HL-60 (cell line): Measurements from ENCODE around the gene UGT1A4.

ENCODE experiments used
- GABPA ChIP-seq: IDR thresholded peaks from 2 replicates; pipeline ENCODE4 v1.6.1; 2012; ENCODE audit warnings: low read depth
- POLR2AphosphoS5 ChIP-seq: IDR thresholded peaks from 2 replicates; pipeline ENCODE4 v1.6.1; 2012; ENCODE audit warnings: low read depth
- TF ChIP-seq, protein P1 (sequence below): IDR thresholded peaks from one replicate; pipeline ENCODE4 v1.5.1; 2011; ENCODE audit warnings: low read length, control low read depth, inconsistent platforms; ENCODE audit not compliant: insufficient read depth
- TF ChIP-seq, protein P2 (sequence below): IDR thresholded peaks from 2 replicates; pipeline ENCODE4 v1.6.1; 2012; ENCODE audit warnings: low read depth; ENCODE audit not compliant: insufficient replicate concordance

DNA sequence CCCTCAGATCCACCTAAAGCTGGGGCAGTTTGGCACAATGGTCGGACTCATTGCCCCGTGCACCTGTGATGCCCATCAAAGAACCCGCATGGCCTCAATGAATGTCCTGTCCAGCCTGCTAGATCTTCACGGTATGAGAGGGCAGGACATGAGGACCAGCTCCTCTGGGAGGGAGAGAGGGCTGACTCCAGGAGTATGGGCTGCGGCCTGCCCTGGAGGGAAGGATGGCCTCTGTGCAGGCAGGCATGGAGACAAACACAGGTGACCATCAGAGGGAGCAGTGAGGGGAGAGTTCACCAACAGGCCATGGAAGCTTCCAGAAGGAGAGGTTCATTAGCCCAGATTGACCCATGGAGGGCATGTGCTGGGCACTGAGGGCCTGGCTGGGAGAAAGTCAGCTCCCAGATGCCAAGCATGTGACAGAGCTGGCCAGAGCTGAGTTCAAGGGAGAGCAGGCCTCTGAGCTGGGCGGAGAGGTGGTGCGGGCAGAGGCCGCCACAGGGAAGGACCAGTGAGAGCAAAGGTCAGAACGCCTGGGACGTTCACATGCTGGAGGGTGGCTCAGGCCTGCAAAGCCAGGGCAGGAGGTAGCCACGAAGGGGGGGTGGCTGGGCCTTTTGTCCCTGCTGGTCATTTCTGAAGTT, 99.6 kb downstream of the UGT1A4 start:
- TF ChIP-seq, protein P1, sequence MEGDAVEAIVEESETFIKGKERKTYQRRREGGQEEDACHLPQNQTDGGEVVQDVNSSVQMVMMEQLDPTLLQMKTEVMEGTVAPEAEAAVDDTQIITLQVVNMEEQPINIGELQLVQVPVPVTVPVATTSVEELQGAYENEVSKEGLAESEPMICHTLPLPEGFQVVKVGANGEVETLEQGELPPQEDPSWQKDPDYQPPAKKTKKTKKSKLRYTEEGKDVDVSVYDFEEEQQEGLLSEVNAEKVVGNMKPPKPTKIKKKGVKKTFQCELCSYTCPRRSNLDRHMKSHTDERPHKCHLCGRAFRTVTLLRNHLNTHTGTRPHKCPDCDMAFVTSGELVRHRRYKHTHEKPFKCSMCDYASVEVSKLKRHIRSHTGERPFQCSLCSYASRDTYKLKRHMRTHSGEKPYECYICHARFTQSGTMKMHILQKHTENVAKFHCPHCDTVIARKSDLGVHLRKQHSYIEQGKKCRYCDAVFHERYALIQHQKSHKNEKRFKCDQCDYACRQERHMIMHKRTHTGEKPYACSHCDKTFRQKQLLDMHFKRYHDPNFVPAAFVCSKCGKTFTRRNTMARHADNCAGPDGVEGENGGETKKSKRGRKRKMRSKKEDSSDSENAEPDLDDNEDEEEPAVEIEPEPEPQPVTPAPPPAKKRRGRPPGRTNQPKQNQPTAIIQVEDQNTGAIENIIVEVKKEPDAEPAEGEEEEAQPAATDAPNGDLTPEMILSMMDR = no peak
- TF ChIP-seq POLR2AphosphoS5 = no peak
- TF ChIP-seq, protein P2, sequence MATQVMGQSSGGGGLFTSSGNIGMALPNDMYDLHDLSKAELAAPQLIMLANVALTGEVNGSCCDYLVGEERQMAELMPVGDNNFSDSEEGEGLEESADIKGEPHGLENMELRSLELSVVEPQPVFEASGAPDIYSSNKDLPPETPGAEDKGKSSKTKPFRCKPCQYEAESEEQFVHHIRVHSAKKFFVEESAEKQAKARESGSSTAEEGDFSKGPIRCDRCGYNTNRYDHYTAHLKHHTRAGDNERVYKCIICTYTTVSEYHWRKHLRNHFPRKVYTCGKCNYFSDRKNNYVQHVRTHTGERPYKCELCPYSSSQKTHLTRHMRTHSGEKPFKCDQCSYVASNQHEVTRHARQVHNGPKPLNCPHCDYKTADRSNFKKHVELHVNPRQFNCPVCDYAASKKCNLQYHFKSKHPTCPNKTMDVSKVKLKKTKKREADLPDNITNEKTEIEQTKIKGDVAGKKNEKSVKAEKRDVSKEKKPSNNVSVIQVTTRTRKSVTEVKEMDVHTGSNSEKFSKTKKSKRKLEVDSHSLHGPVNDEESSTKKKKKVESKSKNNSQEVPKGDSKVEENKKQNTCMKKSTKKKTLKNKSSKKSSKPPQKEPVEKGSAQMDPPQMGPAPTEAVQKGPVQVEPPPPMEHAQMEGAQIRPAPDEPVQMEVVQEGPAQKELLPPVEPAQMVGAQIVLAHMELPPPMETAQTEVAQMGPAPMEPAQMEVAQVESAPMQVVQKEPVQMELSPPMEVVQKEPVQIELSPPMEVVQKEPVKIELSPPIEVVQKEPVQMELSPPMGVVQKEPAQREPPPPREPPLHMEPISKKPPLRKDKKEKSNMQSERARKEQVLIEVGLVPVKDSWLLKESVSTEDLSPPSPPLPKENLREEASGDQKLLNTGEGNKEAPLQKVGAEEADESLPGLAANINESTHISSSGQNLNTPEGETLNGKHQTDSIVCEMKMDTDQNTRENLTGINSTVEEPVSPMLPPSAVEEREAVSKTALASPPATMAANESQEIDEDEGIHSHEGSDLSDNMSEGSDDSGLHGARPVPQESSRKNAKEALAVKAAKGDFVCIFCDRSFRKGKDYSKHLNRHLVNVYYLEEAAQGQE = no peak
- TF ChIP-seq GABPA = no peak
